Measurements from ENCODE around the gene USP11.

USP11 gene

DNA sequence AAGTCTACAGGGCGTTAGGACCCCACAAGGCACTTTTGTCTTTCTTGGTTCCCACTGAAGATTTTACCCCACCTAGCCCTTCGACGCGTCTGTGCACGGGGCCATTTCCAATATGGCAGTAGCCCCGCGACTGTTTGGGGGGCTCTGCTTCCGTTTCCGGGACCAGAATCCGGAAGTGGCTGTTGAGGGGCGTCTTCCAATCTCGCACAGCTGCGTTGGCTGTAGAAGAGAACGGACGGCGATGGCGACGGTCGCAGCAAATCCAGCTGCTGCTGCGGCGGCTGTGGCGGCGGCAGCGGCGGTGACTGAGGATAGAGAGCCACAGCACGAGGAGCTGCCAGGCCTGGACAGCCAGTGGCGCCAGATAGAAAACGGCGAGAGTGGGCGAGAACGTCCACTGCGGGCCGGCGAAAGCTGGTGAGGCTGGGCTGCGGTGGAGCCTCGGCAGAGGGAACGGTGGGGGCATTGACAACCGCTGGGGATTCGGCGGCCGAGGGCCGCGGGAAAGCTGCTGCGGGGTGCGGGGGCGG is at the start of gene USP11:
Gene USP11 (plus strand): TSS at position 207 of the 530 bp plus-strand sequence. CDS start 35 bp downstream, at position 242.
- TF ChIP-seq GATA1 (IDR thresholded peaks at IDR 0.05; ENCODE audit: low read depth, low read length), result no peak
- peak; percentile 72 for TF ChIP-seq POLR2A (IDR thresholded peaks at IDR 0.05; ENCODE audit: low read length)
- DNase-seq, result peak; percentile 76 to 78

DNA sequence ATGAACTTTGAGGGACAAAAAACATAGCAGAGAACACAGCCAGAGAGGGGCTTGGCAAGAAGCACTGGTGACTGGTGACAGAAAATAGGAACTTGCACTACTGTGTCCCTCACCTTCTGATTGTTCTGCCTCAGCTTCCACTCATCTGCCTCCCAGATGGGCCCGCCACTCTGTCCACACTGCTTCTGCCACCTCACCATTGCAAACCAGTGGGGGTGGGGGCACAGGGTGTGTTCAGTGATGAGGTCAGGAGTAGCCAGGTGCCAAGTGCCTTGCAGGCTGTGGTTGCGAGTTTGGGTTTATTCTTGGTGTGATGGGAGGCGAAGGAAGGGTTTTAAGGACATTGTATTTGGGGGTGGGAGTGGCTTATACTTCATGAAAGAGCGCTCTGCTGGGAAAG is 48.3 kb upstream of the USP11 start:
- no peak for DNase-seq

DNA sequence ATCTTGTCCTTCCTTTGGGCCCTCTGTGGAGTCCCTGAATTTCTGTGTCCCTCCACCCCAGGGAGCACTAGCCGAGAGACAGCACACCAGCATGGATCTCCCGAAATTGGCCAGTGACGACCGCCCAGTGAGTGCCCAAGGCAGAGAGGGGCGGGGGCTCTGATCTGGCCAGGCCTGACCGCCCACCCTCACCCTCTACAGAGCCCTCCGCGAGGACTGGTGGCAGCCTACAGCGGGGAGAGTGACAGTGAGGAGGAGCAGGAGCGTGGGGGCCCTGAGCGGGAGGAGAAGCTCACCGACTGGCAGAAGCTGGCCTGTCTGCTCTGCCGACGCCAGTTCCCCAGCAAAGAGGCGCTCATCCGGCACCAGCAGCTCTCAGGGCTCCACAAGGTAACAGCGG is 47.6 kb upstream of the USP11 start:
- TF ChIP-seq POLR2A (IDR thresholded peaks at IDR 0.05; ENCODE audit: low read length), result no peak
- TF ChIP-seq GATA1 (IDR thresholded peaks at IDR 0.05; ENCODE audit: low read depth, low read length), result no peak
- DNase-seq, result no peak

More for the DNA sequence above, 48.3 kb upstream of the USP11 start:
- TF ChIP-seq POLR2A (IDR thresholded peaks at IDR 0.05; ENCODE audit: low read length) (no peak), GATA1 (IDR thresholded peaks at IDR 0.05; ENCODE audit: low read depth, low read length) (no peak)

DNA sequence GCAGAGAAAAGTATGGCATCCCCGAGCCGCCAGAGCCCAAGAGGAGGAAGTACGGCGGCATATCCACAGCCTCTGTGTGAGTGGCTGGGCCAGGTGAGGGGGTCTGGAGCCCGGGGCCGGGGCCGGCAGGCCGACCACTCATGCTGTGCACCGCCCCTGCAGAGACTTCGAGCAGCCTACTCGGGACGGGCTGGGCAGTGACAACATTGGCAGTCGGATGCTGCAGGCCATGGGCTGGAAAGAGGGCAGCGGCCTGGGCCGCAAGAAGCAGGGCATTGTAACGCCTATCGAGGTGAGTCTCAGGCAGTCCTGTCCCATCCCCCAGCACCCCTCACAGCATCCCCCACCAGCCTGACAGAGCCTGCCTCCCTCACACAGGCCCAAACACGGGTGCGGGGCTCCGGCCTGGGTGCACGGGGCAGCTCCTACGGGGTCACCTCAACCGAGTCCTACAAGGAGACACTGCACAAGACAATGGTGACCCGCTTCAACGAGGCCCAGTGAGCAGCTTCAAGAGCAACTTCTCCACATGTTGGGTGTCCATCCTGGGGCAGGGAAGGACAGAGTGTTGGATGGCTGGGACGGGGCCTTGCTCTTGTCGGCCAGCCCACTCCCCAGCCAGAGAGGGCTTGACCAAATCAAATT is 46.6 kb upstream of the USP11 start:
- DNase-seq, result no peak

GRCh38 chrX:47187106-47187677 is 45.6 kb upstream of the USP11 start:
- DNase-seq, result no peak
- no peak for TF ChIP-seq GATA1 (IDR thresholded peaks at IDR 0.05; ENCODE audit: low read depth, low read length)

More for the DNA sequence above, 46.6 kb upstream of the USP11 start:
- TF ChIP-seq GATA1 (IDR thresholded peaks at IDR 0.05; ENCODE audit: low read depth, low read length), result no peak

- DNase-seq, result peak in 1 of 2 experiments; percentile 2
- TF ChIP-seq POLR2A (IDR thresholded peaks at IDR 0.05; ENCODE audit: low read length) (no peak), GATA1 (IDR thresholded peaks at IDR 0.05; ENCODE audit: low read depth, low read length) (no peak)
These were observed 42.9 kb upstream of the USP11 start for GRCh38 chrX:47189906-47190305.

GRCh38 chrX:47190445-47191269 is 42.2 kb upstream of the USP11 start:
- DNase-seq, result peak; percentile 90 to 94
- TF ChIP-seq GATA1 (IDR thresholded peaks at IDR 0.05; ENCODE audit: low read depth, low read length) (no peak), POLR2A (IDR thresholded peaks at IDR 0.05; ENCODE audit: low read length) (peak; percentile 57)

DNA sequence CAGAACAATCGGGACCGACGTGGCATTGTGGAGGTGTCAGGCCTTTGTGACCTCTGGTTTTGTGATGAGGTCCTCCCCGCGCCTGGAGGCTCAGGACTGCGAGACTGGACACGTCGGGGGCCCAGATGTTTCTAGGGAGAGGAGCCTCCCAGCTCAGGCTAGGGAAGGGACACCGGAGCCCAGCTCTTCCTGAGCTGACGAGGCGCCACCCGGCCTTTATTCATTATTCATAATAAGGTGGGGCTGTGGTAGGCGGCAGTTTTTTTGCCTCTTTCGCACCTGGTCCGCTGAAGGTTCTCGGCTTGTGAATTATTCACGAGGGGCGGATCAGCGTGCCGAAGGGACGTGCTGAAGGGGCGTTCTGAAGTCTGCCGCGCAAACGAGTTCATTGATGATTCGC is 41.5 kb upstream of the USP11 start:
- peak; percentile 36 to 42 for DNase-seq
- TF ChIP-seq POLR2A (IDR thresholded peaks at IDR 0.05; ENCODE audit: low read length), result no peak
- TF ChIP-seq GATA1 (IDR thresholded peaks at IDR 0.05; ENCODE audit: low read depth, low read length), result no peak

GRCh38 chrX:47191806-47192401 is 40.9 kb upstream of the USP11 start:
- DNase-seq, result no peak
- TF ChIP-seq POLR2A (IDR thresholded peaks at IDR 0.05; ENCODE audit: low read length), result no peak
- TF ChIP-seq GATA1 (IDR thresholded peaks at IDR 0.05; ENCODE audit: low read depth, low read length), result no peak

DNA sequence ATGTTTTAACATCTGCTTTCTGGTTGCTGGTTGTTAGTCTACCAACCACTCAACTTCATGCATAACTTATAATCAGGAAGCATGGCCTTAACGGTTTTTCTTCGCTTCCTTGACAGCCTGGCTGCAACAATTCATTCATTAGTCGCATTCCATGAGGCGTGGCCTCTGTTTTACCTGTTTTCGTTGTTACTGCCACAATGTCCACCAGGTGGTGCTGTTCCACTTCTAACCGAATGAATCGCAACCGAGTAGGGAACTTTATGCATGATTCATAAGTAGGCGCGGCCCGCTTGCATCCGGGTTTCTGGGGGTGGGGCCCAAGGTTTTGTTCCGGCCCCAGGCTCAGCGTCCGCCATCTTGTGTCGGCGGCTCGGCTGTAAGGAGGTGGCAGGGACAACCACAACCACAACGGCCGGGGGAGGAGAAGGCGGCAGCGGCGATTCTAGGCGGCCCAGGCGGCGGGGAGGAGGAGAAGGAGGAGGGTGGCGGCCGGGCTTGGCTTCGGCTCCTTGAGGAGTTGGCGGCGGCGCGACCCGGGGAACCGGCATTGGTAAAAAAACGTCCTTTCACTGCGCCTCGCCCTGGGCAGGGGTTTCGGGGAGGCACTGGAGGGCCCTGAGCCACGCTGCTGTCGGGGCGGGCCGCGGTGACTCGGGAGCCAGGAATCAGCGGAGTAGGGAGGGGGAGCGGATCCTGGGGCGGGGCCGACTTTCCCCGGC is 39.2 kb upstream of the USP11 start, which contains the start of gene UBA1:
Gene UBA1 (plus strand): TSS at position 355 of the 719 bp plus-strand sequence. CDS start 4,974 bp downstream, outside the sequence.
- DNase-seq, result peak; percentile 93 to 95
- no peak for TF ChIP-seq GATA1 (IDR thresholded peaks at IDR 0.05; ENCODE audit: low read depth, low read length)
- peak; percentile 71 for TF ChIP-seq POLR2A (IDR thresholded peaks at IDR 0.05; ENCODE audit: low read length)

GRCh38 chrX:47194194-47194787 is 38.5 kb upstream of the USP11 start:
- no peak for TF ChIP-seq GATA1 (IDR thresholded peaks at IDR 0.05; ENCODE audit: low read depth, low read length)
- TF ChIP-seq POLR2A (IDR thresholded peaks at IDR 0.05; ENCODE audit: low read length), result no peak
- peak in 1 of 2 experiments; percentile 31 for DNase-seq

- no peak for DNase-seq
- no peak for TF ChIP-seq POLR2A (IDR thresholded peaks at IDR 0.05; ENCODE audit: low read length)
- no peak for TF ChIP-seq GATA1 (IDR thresholded peaks at IDR 0.05; ENCODE audit: low read depth, low read length)
These were observed 36.7 kb upstream of the USP11 start for GRCh38 chrX:47196098-47196497.

- no peak for DNase-seq
- no peak for TF ChIP-seq GATA1 (IDR thresholded peaks at IDR 0.05; ENCODE audit: low read depth, low read length)
- TF ChIP-seq POLR2A (IDR thresholded peaks at IDR 0.05; ENCODE audit: low read length), result no peak
These were observed 35.3 kb upstream of the USP11 start for GRCh38 chrX:47197526-47197925.

All from erythroblast (primary cell).